ENCODE data around the gene C19orf53. TPM values are rescaled to one million over a fixed set of nuclear protein-coding genes. Genes with fewer than 3 reads are reported as not detected.
A peak's percentile ranks its signal among the peaks of the same experiment; 100 is the strongest.

Gene C19orf53
- total and polyA plus RNA-seq, 2 of the 13 experiments (the other 11 are each of a cell fraction or from before 2014, with no cell fraction given) = 129 to 130 TPM

GRCh38 chr19:13774217-13775191, at the start of gene C19orf53 (continued):
- TF ChIP-seq, protein P1, sequence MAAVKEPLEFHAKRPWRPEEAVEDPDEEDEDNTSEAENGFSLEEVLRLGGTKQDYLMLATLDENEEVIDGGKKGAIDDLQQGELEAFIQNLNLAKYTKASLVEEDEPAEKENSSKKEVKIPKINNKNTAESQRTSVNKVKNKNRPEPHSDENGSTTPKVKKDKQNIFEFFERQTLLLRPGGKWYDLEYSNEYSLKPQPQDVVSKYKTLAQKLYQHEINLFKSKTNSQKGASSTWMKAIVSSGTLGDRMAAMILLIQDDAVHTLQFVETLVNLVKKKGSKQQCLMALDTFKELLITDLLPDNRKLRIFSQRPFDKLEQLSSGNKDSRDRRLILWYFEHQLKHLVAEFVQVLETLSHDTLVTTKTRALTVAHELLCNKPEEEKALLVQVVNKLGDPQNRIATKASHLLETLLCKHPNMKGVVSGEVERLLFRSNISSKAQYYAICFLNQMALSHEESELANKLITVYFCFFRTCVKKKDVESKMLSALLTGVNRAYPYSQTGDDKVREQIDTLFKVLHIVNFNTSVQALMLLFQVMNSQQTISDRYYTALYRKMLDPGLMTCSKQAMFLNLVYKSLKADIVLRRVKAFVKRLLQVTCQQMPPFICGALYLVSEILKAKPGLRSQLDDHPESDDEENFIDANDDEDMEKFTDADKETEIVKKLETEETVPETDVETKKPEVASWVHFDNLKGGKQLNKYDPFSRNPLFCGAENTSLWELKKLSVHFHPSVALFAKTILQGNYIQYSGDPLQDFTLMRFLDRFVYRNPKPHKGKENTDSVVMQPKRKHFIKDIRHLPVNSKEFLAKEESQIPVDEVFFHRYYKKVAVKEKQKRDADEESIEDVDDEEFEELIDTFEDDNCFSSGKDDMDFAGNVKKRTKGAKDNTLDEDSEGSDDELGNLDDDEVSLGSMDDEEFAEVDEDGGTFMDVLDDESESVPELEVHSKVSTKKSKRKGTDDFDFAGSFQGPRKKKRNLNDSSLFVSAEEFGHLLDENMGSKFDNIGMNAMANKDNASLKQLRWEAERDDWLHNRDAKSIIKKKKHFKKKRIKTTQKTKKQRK (IDR thresholded peaks at IDR 0.05; ENCODE audit: low read length) = no peak
- peak; percentile 55 for TF ChIP-seq IKZF4 (CRISPR knock-in tag; IDR thresholded peaks at IDR 0.05; ENCODE audit: borderline replicate concordance, low read depth, not compliant biosample characterization)
- TF ChIP-seq, protein P2, sequence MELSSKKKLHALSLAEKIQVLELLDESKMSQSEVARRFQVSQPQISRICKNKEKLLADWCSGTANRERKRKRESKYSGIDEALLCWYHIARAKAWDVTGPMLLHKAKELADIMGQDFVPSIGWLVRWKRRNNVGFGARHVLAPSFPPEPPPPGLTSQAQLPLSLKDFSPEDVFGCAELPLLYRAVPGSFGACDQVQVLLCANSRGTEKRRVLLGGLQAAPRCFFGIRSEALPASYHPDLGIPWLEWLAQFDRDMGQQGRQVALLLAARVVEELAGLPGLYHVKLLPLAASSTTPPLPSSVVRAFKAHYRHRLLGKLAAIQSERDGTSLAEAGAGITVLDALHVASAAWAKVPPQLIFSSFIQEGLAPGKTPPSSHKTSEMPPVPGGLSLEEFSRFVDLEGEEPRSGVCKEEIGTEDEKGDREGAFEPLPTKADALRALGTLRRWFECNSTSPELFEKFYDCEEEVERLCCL (CRISPR knock-in tag; IDR thresholded peaks at IDR 0.05; ENCODE audit: borderline replicate concordance) = no peak; the same call in 1 of the 2 replicates
- TF ChIP-seq PBX3 (CRISPR knock-in tag; IDR thresholded peaks at IDR 0.05; ENCODE audit: borderline replicate concordance) = no peak
- no peak for TF ChIP-seq ZBTB8A (CRISPR knock-in tag; IDR thresholded peaks at IDR 0.05; ENCODE audit: borderline replicate concordance, low read depth)
- no peak for TF ChIP-seq AKNA (CRISPR knock-in tag; IDR thresholded peaks at IDR 0.05; ENCODE audit: borderline replicate concordance)
- peak; percentile 90 for TF ChIP-seq ATF1 (CRISPR knock-in tag; IDR thresholded peaks at IDR 0.05)
- TF ChIP-seq ZFP62 (CRISPR knock-in tag; IDR thresholded peaks at IDR 0.05) = 0 out of 2 replicates have a peak, but pooled peaks have one; percentile 51
- peak; percentile 61; the same call in 1 of the 2 replicates for TF ChIP-seq CEBPG (CRISPR knock-in tag; IDR thresholded peaks at IDR 0.05)
- peak; percentile 77; the same call in 1 of the 2 replicates for TF ChIP-seq ZNF577 (CRISPR knock-in tag; IDR thresholded peaks at IDR 0.05; ENCODE audit: borderline replicate concordance, low read depth)
- no peak for TF ChIP-seq TCF7 (IDR thresholded peaks at IDR 0.05; ENCODE audit: low read depth)
- TF ChIP-seq NFATC3 (CRISPR knock-in tag; IDR thresholded peaks at IDR 0.05) = peak; percentile 87

Data from HepG2 (cell line).